ENCODE results near the gene MEMO1.
"Not testable (repeated sequence)": the region's sequence is repeated elsewhere in the genome, so short reads cannot be mapped to it uniquely, and the experiment has no call there.

The MEMO1 gene

GRCh38 chr2:31962757-31963361 lies 47.9 kb downstream of the MEMO1 start:
- no peak overlapping the region for H3K4me3 ChIP-seq (replicated peaks; ENCODE audit: low read depth, low read length)
- no peak for TF ChIP-seq CTCF (IDR thresholded peaks at IDR 0.05; ENCODE audit: insufficient read depth, low read length, poor library complexity, severe bottlenecking)
- no peak for DNase-seq (ENCODE audit: extremely low read depth, insufficient read length)
- H3K27me3 ChIP-seq (replicated peaks; ENCODE audit: control insufficient read depth, insufficient read depth, low read length) = no peaks in the 10 kb centered on the region
- no peaks in the 10 kb centered on the region for H3K36me3 ChIP-seq (ENCODE audit: control insufficient read depth, insufficient read depth, low read length)

- no peak for DNase-seq (ENCODE audit: extremely low read depth, insufficient read length)
- no peaks in the 10 kb centered on the region for H3K36me3 ChIP-seq (ENCODE audit: control insufficient read depth, insufficient read depth, low read length)
- no peaks in the 10 kb centered on the region for H3K27me3 ChIP-seq (replicated peaks; ENCODE audit: control insufficient read depth, insufficient read depth, low read length)
- H3K4me3 ChIP-seq (replicated peaks; ENCODE audit: low read depth, low read length) = no peak overlapping the region; the same call in 1 of the 2 replicates
- no peak for TF ChIP-seq CTCF (IDR thresholded peaks at IDR 0.05; ENCODE audit: insufficient read depth, low read length, poor library complexity, severe bottlenecking)
These were observed 52.6 kb downstream of the MEMO1 start for GRCh38 chr2:31958140-31958717.

GRCh38 chr2:31957354-31958139 lies 53.3 kb downstream of the MEMO1 start:
- Histone ChIP-seq H3K36me3 (ENCODE audit: control insufficient read depth, insufficient read depth, low read length) (no peaks in the 10 kb centered on the region), H3K27me3 (replicated peaks; ENCODE audit: control insufficient read depth, insufficient read depth, low read length) (no peaks in the 10 kb centered on the region), H3K4me3 (replicated peaks; ENCODE audit: low read depth, low read length) (peak overlapping the region; percentile 31)
- no peak for TF ChIP-seq CTCF (IDR thresholded peaks at IDR 0.05; ENCODE audit: insufficient read depth, low read length, poor library complexity, severe bottlenecking)
- DNase-seq (ENCODE audit: extremely low read depth, insufficient read length) = no peak

- peak overlapping the region; percentile 31 for H3K4me3 ChIP-seq (replicated peaks; ENCODE audit: low read depth, low read length)
- DNase-seq (ENCODE audit: extremely low read depth, insufficient read length); H3K27me3 ChIP-seq (replicated peaks; ENCODE audit: control insufficient read depth, insufficient read depth, low read length); H3K36me3 ChIP-seq (ENCODE audit: control insufficient read depth, insufficient read depth, low read length): not testable (repeated sequence)
These were observed 53.9 kb downstream of the MEMO1 start for GRCh38 chr2:31956934-31957333.

DNA sequence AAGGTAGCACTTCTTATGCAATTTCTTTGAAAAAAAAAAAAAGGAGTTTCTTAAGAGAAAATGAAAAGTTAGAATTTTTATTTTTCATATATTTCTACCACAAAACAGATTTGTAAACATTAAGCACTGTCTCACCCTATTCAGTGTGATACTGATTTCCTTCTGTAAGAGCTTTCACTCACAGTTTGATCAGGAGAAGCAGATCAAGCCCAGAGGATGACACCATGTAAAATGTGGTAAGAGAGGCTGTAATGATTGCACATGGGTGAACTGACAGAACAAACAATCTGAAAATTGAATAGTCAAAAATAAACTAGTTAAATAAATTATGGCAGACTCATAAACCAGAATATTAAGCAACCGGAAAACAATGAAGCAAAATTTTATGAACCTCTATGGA lies 54.5 kb downstream of the MEMO1 start:
- DNase-seq (ENCODE audit: extremely low read depth, insufficient read length) = no peak
- TF ChIP-seq CTCF (IDR thresholded peaks at IDR 0.05; ENCODE audit: insufficient read depth, low read length, poor library complexity, severe bottlenecking) = no peak
- no peak overlapping the region for H3K4me3 ChIP-seq (replicated peaks; ENCODE audit: low read depth, low read length)
- no peaks in the 10 kb centered on the region for H3K36me3 ChIP-seq (ENCODE audit: control insufficient read depth, insufficient read depth, low read length)
- H3K27me3 ChIP-seq (replicated peaks; ENCODE audit: control insufficient read depth, insufficient read depth, low read length) = no peaks in the 10 kb centered on the region

DNA sequence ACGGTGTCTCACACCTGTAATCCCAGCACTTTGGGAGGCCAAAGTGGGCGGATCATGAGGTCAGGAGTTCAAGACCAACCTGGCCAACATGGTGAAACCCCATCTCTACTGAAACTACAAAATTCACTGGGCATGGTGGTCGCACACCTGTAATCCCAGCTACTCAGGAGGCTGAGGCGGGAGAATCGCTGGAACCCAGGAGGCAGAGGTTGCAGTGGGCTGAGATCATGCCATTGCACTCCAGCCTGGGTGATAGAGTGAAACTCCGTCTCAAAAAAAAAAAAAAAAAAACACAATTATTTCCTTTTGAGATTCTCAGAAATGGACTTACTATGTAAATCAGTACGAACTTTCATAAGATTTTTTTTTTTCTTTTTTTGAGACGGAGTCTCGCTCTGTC lies 57.7 kb downstream of the MEMO1 start:
- H3K27me3 ChIP-seq (replicated peaks; ENCODE audit: control insufficient read depth, insufficient read depth, low read length); DNase-seq (ENCODE audit: extremely low read depth, insufficient read length); H3K4me3 ChIP-seq (replicated peaks; ENCODE audit: low read depth, low read length); H3K36me3 ChIP-seq (ENCODE audit: control insufficient read depth, insufficient read depth, low read length): not testable (repeated sequence)
